ENCODE results near the gene BACH2. TPM values are rescaled to one million over a fixed set of nuclear protein-coding genes. Genes with fewer than 3 reads are reported as not detected.

BACH2 gene
- total and polyA plus RNA-seq, 10 of the 15 experiments (the other 5 are each of a cell fraction or from before 2014, with no cell fraction given): 0.03 to 0.28 (median 0.04) TPM; not detected in 3

DNA sequence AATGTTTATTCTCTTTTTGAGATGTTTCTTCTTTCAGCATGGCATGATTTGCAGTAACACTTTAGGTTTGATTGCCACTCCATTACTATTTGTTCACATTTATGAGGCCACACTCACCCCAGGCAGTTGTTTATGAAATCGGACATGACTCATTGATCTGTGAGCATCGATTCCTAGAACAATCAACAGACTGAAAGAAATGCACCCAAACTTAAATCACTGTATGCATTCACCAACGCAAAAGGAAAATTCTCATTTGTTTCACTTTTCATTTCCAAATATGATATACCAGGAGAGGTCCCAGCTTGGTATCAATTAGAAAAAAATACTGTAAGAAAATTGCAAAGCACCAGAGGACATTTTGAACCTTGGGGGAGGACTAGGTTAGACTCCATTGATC is 407.8 kb downstream of the BACH2 start:
- H3K9ac ChIP-seq (ENCODE audit: control insufficient read depth, insufficient read depth, low read length): no peak overlapping the region
- FAIRE-seq (no peak), DNase-seq (ENCODE audit: low read depth, low spot score) (no peak), ATAC-seq (no peak)
- TF ChIP-seq JUNB (IDR thresholded peaks at IDR 0.05): no peak
- no peak for TF ChIP-seq FOXM1 (IDR thresholded peaks at IDR 0.05; ENCODE audit: low read depth, low read length)
- no peak for TF ChIP-seq TCF7 (IDR thresholded peaks at IDR 0.05; ENCODE audit: borderline replicate concordance)
- no peak for TF ChIP-seq SMAD1 (IDR thresholded peaks at IDR 0.05; ENCODE audit: low read depth, partially characterized antibody)
- TF ChIP-seq BMI1 (IDR thresholded peaks at IDR 0.05; ENCODE audit: borderline replicate concordance): no peak
- no peak for TF ChIP-seq CREB1 (IDR thresholded peaks at IDR 0.05; ENCODE audit: low read depth)
- TF ChIP-seq NFYB (IDR thresholded peaks at IDR 0.05; ENCODE audit: insufficient read depth, low read depth, low read length): no peak
- TF ChIP-seq SMC3 (IDR thresholded peaks at IDR 0.05; ENCODE audit: borderline replicate concordance, low read length): no peak
- TF ChIP-seq WRNIP1 (IDR thresholded peaks at IDR 0.05; ENCODE audit: borderline replicate concordance, low read depth, low read length): no peak
- SMC1A ChIA-PET (ENCODE audit: uncharacterized antibody, unreplicated experiment): no interaction called here
- H3K4me1 ChIP-seq (ENCODE audit: control insufficient read depth, insufficient read depth, low read length): no peaks in the 10 kb centered on the region
- no peaks in the 10 kb centered on the region; the same call in 2 of the 3 replicates for H3K9me3 ChIP-seq (replicated peaks; ENCODE audit: control insufficient read depth, insufficient read depth, low read length)
- RAD21 ChIA-PET (ENCODE audit: unreplicated experiment): no interaction called here
- CTCF ChIA-PET: interaction anchor here (0.7 to 0.9 kb wide), 2 partner anchors 96 to 209 kb away, joined by 3 read pairs; no protein-coding TSS in a partner anchor
- POLR2A ChIA-PET: no interaction called here
- no peak overlapping the region for H3K4me3 ChIP-seq
- H4K20me1 ChIP-seq (ENCODE audit: control insufficient read depth, insufficient read depth): no peaks in the 10 kb centered on the region
- H3K36me3 ChIP-seq (ENCODE audit: control insufficient read depth in 2 of 2, insufficient read depth in 2 of 2, low read length in 1 of 2): no peaks in the 10 kb centered on the region
- WGBS (ENCODE audit: insufficient coverage, insufficient replicate concordance, low lambda C conversion rate, missing lambda C conversion rate): 52% methylated on average over 3 of the region's 3 CpGs
- no peak overlapping the region for H3K27ac ChIP-seq (ENCODE audit: control insufficient read depth, insufficient read depth)
- in situ Hi-C loops (cut with MboI) (no loop called here), intact Hi-C loops (cut with micrococcal nuclease; ENCODE audit: unreplicated experiment) (no loop called here)
- no peaks in the 10 kb centered on the region for H3K27me3 ChIP-seq (replicated peaks in 1 of 2; ENCODE audit: control insufficient read depth in 2 of 2, insufficient read depth in 2 of 2, low read length in 1 of 2)
- no peak overlapping the region for H3K4me2 ChIP-seq (ENCODE audit: control insufficient read depth, insufficient read depth)
- H2AFZ ChIP-seq (ENCODE audit: control insufficient read depth, low read depth, low read length): no peak overlapping the region
- no peaks in the 10 kb centered on the region for H3K79me2 ChIP-seq (ENCODE audit: control insufficient read depth, insufficient read depth, low read length)
- BruUV-seq (replicated peaks): no TSS peak

DNA sequence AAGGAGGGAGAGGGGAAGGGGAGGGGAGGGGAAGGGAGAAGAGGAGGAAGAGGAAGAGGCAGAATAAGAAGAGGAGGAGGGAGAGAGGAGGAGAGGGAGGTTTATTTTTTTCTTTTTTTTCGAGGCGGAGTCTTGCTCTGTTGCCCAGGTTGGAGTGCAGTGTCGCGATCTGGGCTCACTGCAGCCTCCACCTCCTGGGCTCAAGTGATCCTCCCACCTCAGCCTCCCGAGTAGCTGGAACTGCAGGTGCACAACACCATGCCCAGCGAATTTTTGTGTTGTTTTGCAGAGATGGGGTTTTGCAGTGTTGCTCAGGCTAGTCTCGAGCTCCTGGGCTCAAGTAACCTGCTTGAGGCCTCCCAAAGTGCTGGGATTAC is 408.5 kb downstream of the BACH2 start:
- FAIRE-seq: no peak
- 66% methylated on average over 7 of the region's 7 CpGs for WGBS (ENCODE audit: insufficient coverage, insufficient replicate concordance, low lambda C conversion rate, missing lambda C conversion rate)
- TF ChIP-seq ZNF384 (IDR thresholded peaks at IDR 0.05; ENCODE audit: borderline replicate concordance, low read depth, low read length) (no peak), NRF1 (conservative IDR thresholded peaks at IDR 0.05; ENCODE audit: low read depth, low read length) (no peak), RBBP5 (conservative IDR thresholded peaks at IDR 0.05) (no peak)
- TF ChIP-seq, protein P1, sequence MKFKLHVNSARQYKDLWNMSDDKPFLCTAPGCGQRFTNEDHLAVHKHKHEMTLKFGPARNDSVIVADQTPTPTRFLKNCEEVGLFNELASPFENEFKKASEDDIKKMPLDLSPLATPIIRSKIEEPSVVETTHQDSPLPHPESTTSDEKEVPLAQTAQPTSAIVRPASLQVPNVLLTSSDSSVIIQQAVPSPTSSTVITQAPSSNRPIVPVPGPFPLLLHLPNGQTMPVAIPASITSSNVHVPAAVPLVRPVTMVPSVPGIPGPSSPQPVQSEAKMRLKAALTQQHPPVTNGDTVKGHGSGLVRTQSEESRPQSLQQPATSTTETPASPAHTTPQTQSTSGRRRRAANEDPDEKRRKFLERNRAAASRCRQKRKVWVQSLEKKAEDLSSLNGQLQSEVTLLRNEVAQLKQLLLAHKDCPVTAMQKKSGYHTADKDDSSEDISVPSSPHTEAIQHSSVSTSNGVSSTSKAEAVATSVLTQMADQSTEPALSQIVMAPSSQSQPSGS (IDR thresholded peaks at IDR 0.05; ENCODE audit: low read length): no peak
- TF ChIP-seq, protein P2, sequence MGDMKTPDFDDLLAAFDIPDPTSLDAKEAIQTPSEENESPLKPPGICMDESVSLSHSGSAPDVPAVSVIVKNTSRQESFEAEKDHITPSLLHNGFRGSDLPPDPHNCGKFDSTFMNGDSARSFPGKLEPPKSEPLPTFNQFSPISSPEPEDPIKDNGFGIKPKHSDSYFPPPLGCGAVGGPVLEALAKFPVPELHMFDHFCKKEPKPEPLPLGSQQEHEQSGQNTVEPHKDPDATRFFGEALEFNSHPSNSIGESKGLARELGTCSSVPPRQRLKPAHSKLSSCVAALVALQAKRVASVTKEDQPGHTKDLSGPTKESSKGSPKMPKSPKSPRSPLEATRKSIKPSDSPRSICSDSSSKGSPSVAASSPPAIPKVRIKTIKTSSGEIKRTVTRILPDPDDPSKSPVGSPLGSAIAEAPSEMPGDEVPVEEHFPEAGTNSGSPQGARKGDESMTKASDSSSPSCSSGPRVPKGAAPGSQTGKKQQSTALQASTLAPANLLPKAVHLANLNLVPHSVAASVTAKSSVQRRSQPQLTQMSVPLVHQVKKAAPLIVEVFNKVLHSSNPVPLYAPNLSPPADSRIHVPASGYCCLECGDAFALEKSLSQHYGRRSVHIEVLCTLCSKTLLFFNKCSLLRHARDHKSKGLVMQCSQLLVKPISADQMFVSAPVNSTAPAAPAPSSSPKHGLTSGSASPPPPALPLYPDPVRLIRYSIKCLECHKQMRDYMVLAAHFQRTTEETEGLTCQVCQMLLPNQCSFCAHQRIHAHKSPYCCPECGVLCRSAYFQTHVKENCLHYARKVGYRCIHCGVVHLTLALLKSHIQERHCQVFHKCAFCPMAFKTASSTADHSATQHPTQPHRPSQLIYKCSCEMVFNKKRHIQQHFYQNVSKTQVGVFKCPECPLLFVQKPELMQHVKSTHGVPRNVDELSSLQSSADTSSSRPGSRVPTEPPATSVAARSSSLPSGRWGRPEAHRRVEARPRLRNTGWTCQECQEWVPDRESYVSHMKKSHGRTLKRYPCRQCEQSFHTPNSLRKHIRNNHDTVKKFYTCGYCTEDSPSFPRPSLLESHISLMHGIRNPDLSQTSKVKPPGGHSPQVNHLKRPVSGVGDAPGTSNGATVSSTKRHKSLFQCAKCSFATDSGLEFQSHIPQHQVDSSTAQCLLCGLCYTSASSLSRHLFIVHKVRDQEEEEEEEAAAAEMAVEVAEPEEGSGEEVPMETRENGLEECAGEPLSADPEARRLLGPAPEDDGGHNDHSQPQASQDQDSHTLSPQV (IDR thresholded peaks at IDR 0.05): no peak

More for the DNA sequence above, 408.5 kb downstream of the BACH2 start:
- no peak overlapping the region for H3K27ac ChIP-seq (ENCODE audit: control insufficient read depth, insufficient read depth)
- intact Hi-C loops (cut with micrococcal nuclease; ENCODE audit: unreplicated experiment) (no loop called here), in situ Hi-C loops (cut with MboI) (no loop called here)
- H4K20me1 ChIP-seq (ENCODE audit: control insufficient read depth, insufficient read depth): no peaks in the 10 kb centered on the region
- H2AFZ ChIP-seq (ENCODE audit: control insufficient read depth, low read depth, low read length): no peak overlapping the region
- CTCF ChIA-PET: interaction anchor here (0.7 kb wide), 1 partner anchor 210 kb away, joined by 3 read pairs; no protein-coding TSS in a partner anchor
- no peaks in the 10 kb centered on the region for H3K36me3 ChIP-seq (ENCODE audit: control insufficient read depth in 2 of 2, insufficient read depth in 2 of 2, low read length in 1 of 2)
- POLR2A ChIA-PET: no interaction called here
- H3K9me3 ChIP-seq (replicated peaks; ENCODE audit: control insufficient read depth, insufficient read depth, low read length): no peaks in the 10 kb centered on the region; the same call in 2 of the 3 replicates
- no peak overlapping the region for H3K9ac ChIP-seq (ENCODE audit: control insufficient read depth, insufficient read depth, low read length)
- no peaks in the 10 kb centered on the region for H3K4me1 ChIP-seq (ENCODE audit: control insufficient read depth, insufficient read depth, low read length)
- BruUV-seq (replicated peaks): no TSS peak
- no peak overlapping the region for H3K4me3 ChIP-seq
- H3K4me2 ChIP-seq (ENCODE audit: control insufficient read depth, insufficient read depth): no peak overlapping the region
- RAD21 ChIA-PET (ENCODE audit: unreplicated experiment): no interaction called here
- SMC1A ChIA-PET (ENCODE audit: uncharacterized antibody, unreplicated experiment): no interaction called here
- ATAC-seq: no peak
- no peaks in the 10 kb centered on the region for H3K79me2 ChIP-seq (ENCODE audit: control insufficient read depth, insufficient read depth, low read length)
- no peaks in the 10 kb centered on the region for H3K27me3 ChIP-seq (replicated peaks in 1 of 2; ENCODE audit: control insufficient read depth in 2 of 2, insufficient read depth in 2 of 2, low read length in 1 of 2)
- no peak for DNase-seq (ENCODE audit: low read depth, low spot score)
